ENCODE measurements around the gene IL10RB. TPM values are rescaled to one million over a fixed set of nuclear protein-coding genes. Genes with fewer than 3 reads are reported as not detected.
A peak's percentile ranks its signal among the peaks of the same experiment; 100 is the strongest.

IL10RB gene
- total RNA-seq, 3 donors from 2014 or later, result 45.3 to 100 (median 77.0) TPM

DNA sequence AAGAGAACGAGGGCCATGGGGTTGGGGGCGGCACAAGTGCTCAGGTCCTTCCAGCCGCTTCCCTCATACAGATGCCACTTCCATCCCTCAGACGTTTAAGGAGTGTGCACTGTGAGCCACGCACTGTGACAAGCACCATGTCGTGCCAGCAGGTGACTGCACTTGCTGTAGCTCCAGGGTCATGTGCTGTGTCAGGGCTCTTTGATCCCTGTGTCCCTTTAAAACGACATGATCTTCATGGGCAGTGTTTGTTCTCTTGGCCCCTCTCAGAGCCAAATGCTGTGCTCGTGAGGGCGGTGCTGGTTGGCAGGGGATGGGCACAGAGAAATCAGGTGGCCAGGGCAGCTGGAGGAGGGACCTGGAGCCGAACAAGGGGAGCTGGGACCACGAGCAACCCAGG, 19.9 kb downstream of the IL10RB start:
- intact Hi-C loops (cut with DNase I, micrococcal nuclease), result no loop called here
- TF ChIP-seq, protein P1, sequence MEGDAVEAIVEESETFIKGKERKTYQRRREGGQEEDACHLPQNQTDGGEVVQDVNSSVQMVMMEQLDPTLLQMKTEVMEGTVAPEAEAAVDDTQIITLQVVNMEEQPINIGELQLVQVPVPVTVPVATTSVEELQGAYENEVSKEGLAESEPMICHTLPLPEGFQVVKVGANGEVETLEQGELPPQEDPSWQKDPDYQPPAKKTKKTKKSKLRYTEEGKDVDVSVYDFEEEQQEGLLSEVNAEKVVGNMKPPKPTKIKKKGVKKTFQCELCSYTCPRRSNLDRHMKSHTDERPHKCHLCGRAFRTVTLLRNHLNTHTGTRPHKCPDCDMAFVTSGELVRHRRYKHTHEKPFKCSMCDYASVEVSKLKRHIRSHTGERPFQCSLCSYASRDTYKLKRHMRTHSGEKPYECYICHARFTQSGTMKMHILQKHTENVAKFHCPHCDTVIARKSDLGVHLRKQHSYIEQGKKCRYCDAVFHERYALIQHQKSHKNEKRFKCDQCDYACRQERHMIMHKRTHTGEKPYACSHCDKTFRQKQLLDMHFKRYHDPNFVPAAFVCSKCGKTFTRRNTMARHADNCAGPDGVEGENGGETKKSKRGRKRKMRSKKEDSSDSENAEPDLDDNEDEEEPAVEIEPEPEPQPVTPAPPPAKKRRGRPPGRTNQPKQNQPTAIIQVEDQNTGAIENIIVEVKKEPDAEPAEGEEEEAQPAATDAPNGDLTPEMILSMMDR (IDR thresholded peaks at IDR 0.05), result no peak
- no peak for ATAC-seq
- no peaks in the 10 kb centered on the region for H3K9me3 ChIP-seq
- H3K36me3 ChIP-seq (ENCODE audit: low read depth), result no peaks in the 10 kb centered on the region
- peak in 1 of 3 donors; percentile 46 for DNase-seq
- no peak overlapping the region for H3K4me3 ChIP-seq
- H3K4me1 ChIP-seq (ENCODE audit: low read depth), result peaks cover 18% of the 10 kb centered on the region

DNA sequence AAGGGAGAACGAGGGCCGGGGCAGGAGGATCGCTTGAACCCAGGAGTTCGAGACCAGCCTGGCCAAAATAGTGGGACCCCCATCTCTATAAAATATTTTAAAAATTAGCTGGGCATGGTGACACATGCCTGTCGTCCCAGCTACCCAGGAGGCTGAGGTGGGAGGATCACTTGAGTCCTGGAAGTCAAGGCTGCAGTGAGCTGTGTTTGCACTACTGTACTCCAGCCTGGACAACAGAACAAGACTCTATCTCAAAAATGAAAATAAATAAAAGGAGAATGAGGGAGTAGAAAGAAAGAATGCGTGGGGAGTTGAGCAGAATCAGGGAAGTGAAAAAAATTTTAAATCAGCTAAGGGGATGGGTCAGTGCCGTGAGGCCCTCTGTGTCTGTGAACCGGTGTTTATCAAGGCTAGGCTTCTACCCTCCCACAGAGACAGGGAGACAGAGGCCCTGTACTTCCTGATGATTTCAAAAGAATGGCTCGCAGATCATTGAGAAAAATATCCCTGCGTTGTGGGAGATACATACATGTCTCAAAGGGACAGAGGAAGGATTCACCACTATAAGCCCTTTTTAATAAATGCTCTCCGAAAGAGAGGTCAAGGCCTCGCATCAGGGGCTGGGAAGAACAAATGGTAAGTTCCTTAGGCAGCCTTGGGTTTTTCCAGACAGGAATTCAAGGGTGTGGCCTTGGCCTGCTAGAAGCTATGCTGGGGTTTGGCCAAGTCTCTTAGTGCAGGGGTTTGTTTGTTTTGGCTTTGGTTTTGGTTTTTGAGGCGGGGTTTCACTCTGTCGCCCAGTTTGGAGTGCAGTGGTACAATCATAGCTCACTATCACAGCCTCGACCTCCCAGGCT, 20.7 kb downstream of the IL10RB start:
- H3K36me3 ChIP-seq (ENCODE audit: low read depth), result no peaks in the 10 kb centered on the region
- H3K4me3 ChIP-seq, result no peak overlapping the region
- DNase-seq, result peak in 2 of 3 donors; percentile 23 to 54
- peak; percentile 73 for ATAC-seq
- intact Hi-C loops (cut with DNase I, micrococcal nuclease), result no loop called here
- TF ChIP-seq, protein P1 (IDR thresholded peaks at IDR 0.05), result no peak
- no peaks in the 10 kb centered on the region for H3K9me3 ChIP-seq
- H3K4me1 ChIP-seq (ENCODE audit: low read depth), result peaks cover 18% of the 10 kb centered on the region

DNA sequence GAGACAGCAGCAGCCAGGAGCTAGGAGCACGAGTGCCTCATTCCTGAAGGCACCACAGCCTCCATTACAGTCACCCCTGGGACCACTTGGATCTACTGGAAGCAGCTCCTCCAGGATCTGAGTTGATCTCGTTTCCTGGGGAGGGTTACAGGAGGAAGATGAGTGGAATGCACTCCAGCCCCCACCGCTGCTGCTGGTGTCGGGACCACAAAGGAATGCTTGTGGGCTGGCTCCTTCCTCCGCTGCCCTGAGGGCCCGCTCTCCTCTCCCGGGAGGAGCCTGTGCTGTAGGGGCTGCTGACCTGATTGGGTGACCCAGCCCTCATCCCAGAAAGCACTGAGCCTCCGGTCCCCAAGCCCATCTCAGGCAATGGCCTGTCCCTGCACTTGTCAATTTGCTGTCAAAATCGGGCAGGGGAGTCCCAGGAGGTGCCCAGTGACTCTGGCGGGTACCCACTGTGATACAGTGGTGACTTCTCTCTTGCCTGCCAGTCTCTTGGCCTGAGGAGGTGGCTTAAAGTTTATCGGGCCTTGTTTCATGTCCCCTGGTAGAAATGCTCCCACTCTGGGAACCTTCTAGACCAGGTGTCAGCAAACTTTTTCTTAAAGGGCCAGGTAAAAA, 23.1 kb downstream of the IL10RB start:
- ATAC-seq, result no peak
- Histone ChIP-seq H3K4me3 (no peak overlapping the region), H3K36me3 (ENCODE audit: low read depth) (no peaks in the 10 kb centered on the region), H3K4me1 (ENCODE audit: low read depth) (peaks cover 18% of the 10 kb centered on the region), H3K9me3 (no peaks in the 10 kb centered on the region)
- TF ChIP-seq, protein P1 (IDR thresholded peaks at IDR 0.05), result no peak
- intact Hi-C loops (cut with DNase I, micrococcal nuclease), result no loop called here
- DNase-seq, result peak in 1 of 3 donors; percentile 27

DNA sequence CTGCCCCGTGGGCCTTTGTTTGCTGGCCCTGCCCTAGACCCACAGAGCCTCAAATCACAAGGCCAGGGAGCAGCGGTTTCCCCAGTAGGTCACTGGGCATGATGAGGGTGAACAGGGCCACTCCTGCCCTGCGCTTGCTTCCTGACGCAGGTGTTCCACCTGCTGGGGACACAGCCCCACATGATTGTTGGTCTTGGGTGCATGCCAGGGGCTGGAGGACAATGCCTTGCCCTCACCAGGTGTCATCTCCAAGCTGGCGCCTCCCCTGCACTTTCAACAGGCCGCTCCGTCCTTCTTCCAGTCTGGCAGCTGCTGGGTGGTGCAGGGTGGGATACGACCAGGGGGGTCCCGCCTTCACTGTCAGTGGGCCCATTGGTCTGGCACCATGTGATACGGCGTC, 24.3 kb downstream of the IL10RB start:
- no peak overlapping the region for H3K4me3 ChIP-seq
- no peaks in the 10 kb centered on the region for H3K9me3 ChIP-seq
- DNase-seq, result peak in 2 of 3 donors; percentile 79 to 87
- TF ChIP-seq, protein P1 (IDR thresholded peaks at IDR 0.05), result no peak
- ATAC-seq, result peak; percentile 88
- H3K4me1 ChIP-seq (ENCODE audit: low read depth), result peaks cover 18% of the 10 kb centered on the region
- H3K36me3 ChIP-seq (ENCODE audit: low read depth), result no peaks in the 10 kb centered on the region
- intact Hi-C loops (cut with DNase I, micrococcal nuclease), result no loop called here

DNA sequence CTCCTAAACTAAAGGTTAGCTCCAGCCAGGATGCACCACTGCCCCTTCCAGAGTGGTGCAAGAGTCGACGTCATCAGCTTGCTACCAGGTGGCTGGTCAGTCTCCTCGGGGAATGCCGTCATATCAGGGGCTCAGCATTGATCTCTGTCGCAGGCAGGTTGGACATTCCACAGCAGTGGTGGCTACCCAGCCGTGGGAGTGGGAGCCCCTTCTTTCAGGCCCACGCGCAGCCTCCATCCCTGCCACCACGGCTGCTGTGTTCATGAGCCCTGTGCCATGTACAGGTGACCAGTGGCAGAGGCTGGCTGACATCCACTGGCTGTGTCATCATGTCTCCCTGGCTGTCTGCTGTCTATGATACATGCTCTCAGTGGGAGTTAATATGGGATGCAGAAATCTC, 25.5 kb downstream of the IL10RB start:
- TF ChIP-seq, protein P1 (IDR thresholded peaks at IDR 0.05), result no peak
- DNase-seq (peak in 1 of 3 donors; percentile 45), ATAC-seq (no peak)
- Histone ChIP-seq H3K4me3 (no peak overlapping the region), H3K4me1 (ENCODE audit: low read depth) (peaks cover 8% of the 10 kb centered on the region), H3K36me3 (ENCODE audit: low read depth) (no peaks in the 10 kb centered on the region), H3K9me3 (no peaks in the 10 kb centered on the region)
- intact Hi-C loops (cut with DNase I, micrococcal nuclease), result no loop called here

All from mucosa of descending colon (tissue), 3 donors.